ENCODE measurements around the gene DPP6. TPM values are rescaled to one million over a fixed set of nuclear protein-coding genes. Genes with fewer than 3 reads are reported as not detected.

Gene DPP6
- total and polyA plus RNA-seq, 9 donors, result 0.22 to 3.9 (median 1.3) TPM; not detected in 1

DNA sequence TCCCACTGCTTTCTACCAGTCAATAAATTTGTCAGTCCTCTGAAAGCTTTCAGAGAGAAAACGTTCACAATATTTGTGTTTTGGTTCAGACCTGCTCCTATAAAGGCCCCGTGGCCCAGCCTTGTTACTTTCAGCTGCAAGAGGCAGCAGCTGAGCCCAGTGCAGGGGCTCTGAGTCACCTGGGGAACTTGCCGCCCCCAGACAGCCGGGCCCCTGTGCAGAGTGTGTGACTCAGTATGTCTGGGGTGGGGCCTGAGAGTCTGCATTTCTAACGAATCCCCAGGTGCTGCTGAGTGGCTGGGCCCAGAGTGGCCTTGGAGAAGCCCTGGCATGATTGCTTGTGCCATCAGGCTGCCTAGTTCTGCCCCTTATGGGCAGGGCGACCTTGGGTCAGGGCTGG, 647.2 kb downstream of the DPP6 start:
- TF ChIP-seq, protein P1, sequence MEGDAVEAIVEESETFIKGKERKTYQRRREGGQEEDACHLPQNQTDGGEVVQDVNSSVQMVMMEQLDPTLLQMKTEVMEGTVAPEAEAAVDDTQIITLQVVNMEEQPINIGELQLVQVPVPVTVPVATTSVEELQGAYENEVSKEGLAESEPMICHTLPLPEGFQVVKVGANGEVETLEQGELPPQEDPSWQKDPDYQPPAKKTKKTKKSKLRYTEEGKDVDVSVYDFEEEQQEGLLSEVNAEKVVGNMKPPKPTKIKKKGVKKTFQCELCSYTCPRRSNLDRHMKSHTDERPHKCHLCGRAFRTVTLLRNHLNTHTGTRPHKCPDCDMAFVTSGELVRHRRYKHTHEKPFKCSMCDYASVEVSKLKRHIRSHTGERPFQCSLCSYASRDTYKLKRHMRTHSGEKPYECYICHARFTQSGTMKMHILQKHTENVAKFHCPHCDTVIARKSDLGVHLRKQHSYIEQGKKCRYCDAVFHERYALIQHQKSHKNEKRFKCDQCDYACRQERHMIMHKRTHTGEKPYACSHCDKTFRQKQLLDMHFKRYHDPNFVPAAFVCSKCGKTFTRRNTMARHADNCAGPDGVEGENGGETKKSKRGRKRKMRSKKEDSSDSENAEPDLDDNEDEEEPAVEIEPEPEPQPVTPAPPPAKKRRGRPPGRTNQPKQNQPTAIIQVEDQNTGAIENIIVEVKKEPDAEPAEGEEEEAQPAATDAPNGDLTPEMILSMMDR (IDR thresholded peaks at IDR 0.05), result no peak
- TF ChIP-seq EP300 (IDR thresholded peaks at IDR 0.05) (no peak), POLR2A (IDR thresholded peaks at IDR 0.05) (no peak)
- 41 to 44% (median 43%) methylated on average over 6 of the region's 6 CpGs for WGBS, 3 donors
- Histone ChIP-seq H3K27me3 (no peaks in the 10 kb centered on the region), H3K4me3 (no peak overlapping the region), H3K9me3 (no peaks in the 10 kb centered on the region), H3K36me3 (no peaks in the 10 kb centered on the region), H3K4me1 (ENCODE audit: insufficient read depth) (no peaks in the 10 kb centered on the region), H3K27ac (no peak overlapping the region)
- no peak for DNase-seq
- intact Hi-C loops (cut with DNase I), result no loop called here

DNA sequence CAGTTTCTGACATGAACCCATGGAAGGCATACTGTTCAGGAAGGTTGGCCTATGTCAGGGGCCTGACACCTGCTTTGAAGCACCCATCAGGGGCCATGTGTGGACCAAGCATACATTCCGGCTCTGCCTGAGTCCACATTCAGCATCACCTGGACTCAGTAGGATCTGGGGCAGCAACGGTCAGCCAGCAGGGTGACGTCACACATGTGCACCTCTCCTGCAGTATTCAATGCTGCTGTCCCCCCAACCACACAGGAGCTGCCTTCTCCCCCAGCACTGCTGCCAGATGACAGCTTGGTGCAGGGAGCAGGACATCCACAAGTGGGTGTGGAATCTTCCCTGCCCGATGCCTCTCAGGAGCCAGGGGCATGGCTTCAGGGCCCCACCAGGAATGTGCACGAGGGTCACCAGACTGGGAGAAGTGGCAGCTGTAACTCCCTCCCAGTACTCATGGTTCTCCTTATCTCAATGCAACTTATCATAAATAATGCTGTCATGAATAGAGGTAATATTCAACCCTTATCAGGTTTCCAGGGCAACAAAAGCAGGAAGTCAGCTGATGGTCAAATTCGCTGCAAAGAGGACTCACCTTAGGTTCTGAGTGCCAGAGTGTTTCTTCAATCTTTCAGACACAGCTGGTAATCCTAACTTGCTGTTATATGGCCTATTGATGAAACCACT, 657.8 kb downstream of the DPP6 start:
- no peaks in the 10 kb centered on the region for H3K27me3 ChIP-seq
- no peaks in the 10 kb centered on the region for H3K36me3 ChIP-seq
- 56 to 69% (median 61%) methylated on average over 6 of the region's 6 CpGs for WGBS, 3 donors
- TF ChIP-seq POLR2A (IDR thresholded peaks at IDR 0.05), result no peak
- H3K4me3 ChIP-seq, result no peak overlapping the region
- no peak for DNase-seq
- no peaks in the 10 kb centered on the region for H3K9me3 ChIP-seq
- H3K27ac ChIP-seq, result no peak overlapping the region
- intact Hi-C loops (cut with DNase I), result no loop called here
- H3K4me1 ChIP-seq (ENCODE audit: insufficient read depth), result no peaks in the 10 kb centered on the region

DNA sequence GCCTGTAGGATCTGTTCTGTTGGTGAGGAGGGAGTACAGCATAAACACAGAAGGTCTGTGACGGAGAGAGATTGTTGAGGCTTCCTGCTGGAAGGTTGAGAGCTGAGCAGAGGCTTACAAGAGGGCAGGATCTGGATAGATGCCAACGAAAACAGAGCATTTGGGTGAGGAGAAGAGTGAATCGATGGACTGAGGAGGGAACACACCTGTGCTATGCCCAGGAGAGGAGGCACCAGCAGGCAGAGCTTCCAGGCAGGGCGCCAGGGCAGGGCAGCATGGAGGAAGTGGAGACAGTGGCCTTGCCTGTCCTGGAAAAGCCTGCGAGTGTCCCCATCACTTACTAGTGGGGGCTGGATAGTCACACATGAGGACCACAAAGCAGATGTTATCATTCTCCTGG, 667.8 kb downstream of the DPP6 start:
- Histone ChIP-seq H3K27ac (no peak overlapping the region), H3K4me3 (no peak overlapping the region), H3K4me1 (ENCODE audit: insufficient read depth) (no peaks in the 10 kb centered on the region), H3K36me3 (no peaks in the 10 kb centered on the region), H3K9me3 (no peaks in the 10 kb centered on the region), H3K27me3 (no peaks in the 10 kb centered on the region)
- no peak for DNase-seq
- WGBS, 3 donors, result 42 to 54% (median 46%) methylated on average over 5 of the region's 5 CpGs
- intact Hi-C loops (cut with DNase I), result no loop called here
- TF ChIP-seq EP300 (IDR thresholded peaks at IDR 0.05) (no peak), POLR2A (IDR thresholded peaks at IDR 0.05) (no peak)
- TF ChIP-seq, protein P1 (IDR thresholded peaks at IDR 0.05), result no peak

DNA sequence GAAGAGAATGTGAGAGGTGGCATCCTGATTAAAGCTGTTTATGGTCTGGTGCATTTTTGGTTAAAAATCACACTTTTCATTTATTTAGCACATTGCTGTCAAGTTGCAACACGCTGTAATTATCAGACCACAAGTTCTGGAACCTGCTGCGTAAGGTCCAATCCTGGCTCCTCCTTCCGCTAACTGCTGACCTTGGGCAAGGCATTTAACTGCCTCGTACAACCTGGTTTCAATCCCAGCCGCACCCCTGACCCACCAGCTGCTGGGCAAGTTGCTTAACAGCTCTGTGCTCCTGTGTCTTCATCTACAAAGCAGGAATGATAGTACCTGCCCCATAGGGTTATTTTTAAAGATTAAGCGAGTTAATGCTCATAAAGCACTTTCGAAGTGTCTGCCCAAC, 668.9 kb downstream of the DPP6 start:
- H3K4me1 ChIP-seq (ENCODE audit: insufficient read depth), result no peaks in the 10 kb centered on the region
- WGBS, 3 donors, result 35 to 45% (median 45%) methylated on average over 7 of the region's 7 CpGs

DNA sequence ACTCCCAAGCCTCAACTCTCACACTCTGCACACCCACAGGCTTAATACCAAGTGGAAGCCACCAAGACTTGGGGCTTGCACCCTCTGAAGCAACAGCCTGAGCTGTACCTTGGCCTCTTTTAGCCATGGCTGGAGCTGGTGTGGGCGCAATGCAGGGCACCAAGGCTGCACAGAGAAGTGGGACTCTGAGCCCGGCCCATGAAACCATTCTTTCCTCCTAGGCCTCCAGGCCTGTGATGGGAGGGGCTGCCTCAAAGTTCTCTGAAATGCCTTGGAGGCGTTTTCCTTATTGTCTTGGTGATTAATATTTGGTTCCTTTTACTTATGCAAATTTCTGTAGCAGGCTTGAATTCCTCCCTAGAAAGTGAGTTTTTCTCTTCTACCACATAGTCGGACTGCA, 674.2 kb downstream of the DPP6 start:
- DNase-seq, result no peak
- Histone ChIP-seq H3K4me1 (ENCODE audit: insufficient read depth) (no peaks in the 10 kb centered on the region), H3K27me3 (no peaks in the 10 kb centered on the region), H3K27ac (no peak overlapping the region), H3K9me3 (peaks cover 0 to 3% of the 10 kb centered on the region in 2 donors), H3K36me3 (no peaks in the 10 kb centered on the region), H3K4me3 (no peak overlapping the region)
- TF ChIP-seq, protein P1 (IDR thresholded peaks at IDR 0.05), result no peak
- TF ChIP-seq POLR2A (IDR thresholded peaks at IDR 0.05) (no peak), EP300 (IDR thresholded peaks at IDR 0.05) (no peak)
- 75 to 84% (median 77%) methylated on average over 4 of the region's 4 CpGs for WGBS, 3 donors
- intact Hi-C loops (cut with DNase I), result no loop called here

More for the DNA sequence above, 668.9 kb downstream of the DPP6 start:
- H3K36me3 ChIP-seq, result no peaks in the 10 kb centered on the region
- H3K4me3 ChIP-seq, result no peak overlapping the region
- no peaks in the 10 kb centered on the region for H3K27me3 ChIP-seq
- no peak for DNase-seq
- intact Hi-C loops (cut with DNase I), result no loop called here
- H3K9me3 ChIP-seq, result no peaks in the 10 kb centered on the region
- H3K27ac ChIP-seq, result no peak overlapping the region
- TF ChIP-seq EP300 (IDR thresholded peaks at IDR 0.05), result no peak
- no peak for TF ChIP-seq POLR2A (IDR thresholded peaks at IDR 0.05)
- TF ChIP-seq, protein P1 (IDR thresholded peaks at IDR 0.05), result no peak

All from ovary (tissue), 9 donors.